NCI-H146 treated with DMSO at 0.1 percent for 48 hours (cell line): ENCODE data around the gene SLN.
"Not testable (repeated sequence)": the region's sequence is repeated elsewhere in the genome, so short reads cannot be mapped to it uniquely, and the experiment has no call there.

Experiments
- DNase-seq: peaks from one replicate; lab custom pipeline; 2025; ENCODE audit not compliant: unreplicated experiment; lab: John Stamatoyannopoulos, UW

Gene SLN

GRCh38 chr11:107711861-107712755 lies at the start of gene SLN:
SLN (minus strand) TSS chr11:107712056.
- no peak for DNase-seq

GRCh38 chr11:107758719-107759355 lies 47.0 kb upstream of the SLN start:
- DNase-seq: not testable (repeated sequence)

- no peak for DNase-seq
Observed at GRCh38 chr11:107757661-107758060, 45.8 kb upstream of the SLN start.

- DNase-seq: no peak
Observed at GRCh38 chr11:107756553-107756952, 44.7 kb upstream of the SLN start.

- DNase-seq: no peak
Observed at GRCh38 chr11:107752949-107753822, 41.3 kb upstream of the SLN start.

GRCh38 chr11:107752508-107752907 lies 40.7 kb upstream of the SLN start:
- DNase-seq: no peak

GRCh38 chr11:107751082-107751481 lies 39.2 kb upstream of the SLN start:
- no peak for DNase-seq

- no peak for DNase-seq
Observed at GRCh38 chr11:107750313-107750712, 38.5 kb upstream of the SLN start.

GRCh38 chr11:107747622-107748021 lies 35.8 kb upstream of the SLN start:
- no peak for DNase-seq

- DNase-seq: no peak
Observed at GRCh38 chr11:107744736-107745135, 32.9 kb upstream of the SLN start.

- DNase-seq: no peak
Observed at GRCh38 chr11:107743191-107743590, 31.3 kb upstream of the SLN start.

- DNase-seq: no peak
Observed at GRCh38 chr11:107741044-107741823, 29.4 kb upstream of the SLN start.

- DNase-seq: no peak
Observed at GRCh38 chr11:107740271-107740670, 28.4 kb upstream of the SLN start.

- no peak for DNase-seq
Observed at GRCh38 chr11:107736546-107736945, 24.7 kb upstream of the SLN start.

GRCh38 chr11:107733518-107733917 lies 21.7 kb upstream of the SLN start:
- no peak for DNase-seq

- DNase-seq: no peak
Observed at GRCh38 chr11:107732689-107733051, 20.8 kb upstream of the SLN start.

- no peak for DNase-seq
Observed at GRCh38 chr11:107731941-107732688, 20.3 kb upstream of the SLN start.

GRCh38 chr11:107722662-107723061 lies 10.8 kb upstream of the SLN start:
- DNase-seq: no peak

GRCh38 chr11:107721207-107721606 lies 9.4 kb upstream of the SLN start:
- DNase-seq: no peak

GRCh38 chr11:107720303-107720774 lies 8.5 kb upstream of the SLN start:
- no peak for DNase-seq
